Uterus (tissue), 4 donors: ENCODE measurements around the gene SERPIND1. TPM values are rescaled to one million over a fixed set of nuclear protein-coding genes. Genes with fewer than 3 reads are reported as not detected.

Experiments
- DNase-seq, 2 donors: peaks; one replicate each; pipeline ENCODE4 v3.0.0-alpha.2; 2019 to 2020
- H3K27ac ChIP-seq, 2 donors: fragments of 200-600 bp; sonication (generic); 1 replicate in 1 of 2; 2 replicates in 1 of 2; pipeline ENCODE4 v1.5.1; 2016 to 2018
- H3K27me3 ChIP-seq, 2 donors: fragments of 200-600 bp; sonication (generic); one replicate each; pipeline ENCODE4 v1.5.1; 2018 to 2019; ENCODE audit warnings: control low read depth in 1 of 2
- H3K36me3 ChIP-seq, 2 donors: fragments of 200-600 bp; sonication (generic); one replicate each; pipeline ENCODE4 v1.5.1; 2019; ENCODE audit warnings: control low read depth in 1 of 2
- H3K4me1 ChIP-seq, 2 donors: fragments of 200-600 bp; sonication (generic); one replicate each; pipeline ENCODE4 v1.5.1; 2018 to 2019; ENCODE audit warnings: control low read depth in 1 of 2
- H3K4me3 ChIP-seq, 2 donors: fragments of 200-600 bp; sonication (generic); 1 replicate in 1 of 2; 2 replicates in 1 of 2; pipeline ENCODE4 v1.5.1; 2018 to 2019; ENCODE audit warnings: mild to moderate bottlenecking in 1 of 2
- H3K9me3 ChIP-seq, 2 donors: fragments of 200-600 bp; sonication (generic); one replicate each; pipeline ENCODE4 v1.5.1; 2019; ENCODE audit warnings: control low read depth in 1 of 2
- POLR2A ChIP-seq, 2 donors: fragments of 450-650 bp; IDR thresholded peaks; one replicate each; pipeline ENCODE4 v1.6.1; 2016; ENCODE audit warnings: antibody characterized with exemption in 2 of 2, mild to moderate bottlenecking in 1 of 2, moderate library complexity in 1 of 2
- intact Hi-C: fragments of 100-400 bp; cut with DNase I; formaldehyde crosslinking; loops from one replicate; pipeline ENCODE4 v1.15.1; 2023; ENCODE audit warnings: low total_unique reads
- total RNA-seq, 4 donors: library from RNA; depleted of rRNA in 3 of 4; stranded (reverse); fragments of >200 nt in 3 of 4; gene quantifications; one replicate each; pipeline versions ENCODE4 v1.1.0 to v1.2.4, GENCODE V29; 2014 to 2023
- TF ChIP-seq, protein P1 (sequence below), 4 experiments: fragments of 200-600 bp in 2 of 4; fragments of 450-650 bp in 2 of 4; sonication (generic) in 2 of 4; IDR thresholded peaks; one replicate each; pipeline ENCODE4 v1.5.1; 2016 to 2019; ENCODE audit warnings: antibody characterized with exemption in 4 of 4, mild to moderate bottlenecking in 2 of 4, moderate library complexity in 1 of 4
- donor health status: DM: yes; HTN: yes; CAD: no.

Gene SERPIND1
- total RNA-seq, 4 donors from 2014 or later: 1.0 to 4.5 TPM; not detected in 2

DNA sequence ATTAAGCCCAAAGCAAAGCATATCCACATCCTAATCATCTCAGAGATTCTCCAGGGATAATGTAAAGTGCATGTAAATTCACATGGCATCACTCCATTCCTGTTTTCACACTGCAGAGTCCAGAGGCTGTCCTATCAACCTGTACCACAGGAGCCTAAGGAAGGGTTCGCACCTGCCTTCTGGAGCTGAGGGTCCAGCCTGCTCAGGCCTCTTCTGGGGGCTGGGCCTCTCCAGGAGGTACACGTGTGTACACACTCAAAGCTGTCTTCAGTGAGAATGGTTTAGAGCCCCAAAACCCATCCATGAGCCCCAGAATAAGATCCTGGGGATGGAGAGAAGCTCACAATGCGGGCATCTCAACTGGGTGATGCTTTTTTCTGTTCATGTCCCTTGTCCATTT lies 60.8 kb downstream of the SERPIND1 start:
- intact Hi-C loops: no loop called here
- H3K36me3 ChIP-seq: no peaks in the 10 kb centered on the region
- TF ChIP-seq, protein P1, sequence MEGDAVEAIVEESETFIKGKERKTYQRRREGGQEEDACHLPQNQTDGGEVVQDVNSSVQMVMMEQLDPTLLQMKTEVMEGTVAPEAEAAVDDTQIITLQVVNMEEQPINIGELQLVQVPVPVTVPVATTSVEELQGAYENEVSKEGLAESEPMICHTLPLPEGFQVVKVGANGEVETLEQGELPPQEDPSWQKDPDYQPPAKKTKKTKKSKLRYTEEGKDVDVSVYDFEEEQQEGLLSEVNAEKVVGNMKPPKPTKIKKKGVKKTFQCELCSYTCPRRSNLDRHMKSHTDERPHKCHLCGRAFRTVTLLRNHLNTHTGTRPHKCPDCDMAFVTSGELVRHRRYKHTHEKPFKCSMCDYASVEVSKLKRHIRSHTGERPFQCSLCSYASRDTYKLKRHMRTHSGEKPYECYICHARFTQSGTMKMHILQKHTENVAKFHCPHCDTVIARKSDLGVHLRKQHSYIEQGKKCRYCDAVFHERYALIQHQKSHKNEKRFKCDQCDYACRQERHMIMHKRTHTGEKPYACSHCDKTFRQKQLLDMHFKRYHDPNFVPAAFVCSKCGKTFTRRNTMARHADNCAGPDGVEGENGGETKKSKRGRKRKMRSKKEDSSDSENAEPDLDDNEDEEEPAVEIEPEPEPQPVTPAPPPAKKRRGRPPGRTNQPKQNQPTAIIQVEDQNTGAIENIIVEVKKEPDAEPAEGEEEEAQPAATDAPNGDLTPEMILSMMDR (IDR thresholded peaks at IDR 0.05): no peak
- TF ChIP-seq POLR2A (IDR thresholded peaks at IDR 0.05): no peak

More for the DNA sequence above, 60.8 kb downstream of the SERPIND1 start:
- Histone ChIP-seq H3K27ac (no peak overlapping the region), H3K4me1 (no peaks in the 10 kb centered on the region), H3K9me3 (no peaks in the 10 kb centered on the region), H3K27me3 (no peaks in the 10 kb centered on the region), H3K4me3 (no peak overlapping the region)
- DNase-seq: no peak

Other genes starting within 250 kb of the SERPIND1 start
- gene PI4KA, start 84.7 kb downstream of the SERPIND1 start, total RNA-seq: 100 to 1,000 TPM in 2 of 4 donors, 10 to 100 TPM in 2; 48.9 to 238 (median 108) TPM
- 10 to 100 TPM in 3 of 4 donors, 1 to 10 TPM in 1; 5.3 to 33.5 (median 13.1) TPM for gene SNAP29, start 84.9 kb downstream of the SERPIND1 start, total RNA-seq
- 10 to 100 TPM; 29.4 to 74.2 (median 57.6) TPM for gene CRKL, start 143.3 kb downstream of the SERPIND1 start, total RNA-seq
- 1 to 10 TPM in 2 of 4 donors, not detected in 2; 3.2 to 3.4 TPM for gene AIFM3, start 193.1 kb downstream of the SERPIND1 start, total RNA-seq
- 10 to 100 TPM; 18.2 to 73.7 (median 56.1) TPM for gene LZTR1, start 208.2 kb downstream of the SERPIND1 start, total RNA-seq
- gene THAP7, start 228.0 kb downstream of the SERPIND1 start, total RNA-seq: 10 to 100 TPM; 16.2 to 45.9 (median 30.9) TPM
- 1 to 10 TPM in 2 of 4 donors, under 1 TPM in 1, not detected in 1; 0.76 to 1.5 (median 1.2) TPM for gene P2RX6, start 241.1 kb downstream of the SERPIND1 start, total RNA-seq